Stimulated activated CD4-positive, alpha-beta T cell treated with anti-CD3 and anti-CD28 coated beads, Interleukin-1b, Interleukin-23, amount 100 ng/mL, for 24 hours (primary cell): Measurements from ENCODE around the gene IL11.

ENCODE experiments used
- DNase-seq, 4 experiments: peaks; one replicate each; pipeline ENCODE4 v3.0.0-alpha.2; 2020; ENCODE audit warnings: low read depth in 4 of 4, low spot score in 1 of 4

The IL11 gene

DNA sequence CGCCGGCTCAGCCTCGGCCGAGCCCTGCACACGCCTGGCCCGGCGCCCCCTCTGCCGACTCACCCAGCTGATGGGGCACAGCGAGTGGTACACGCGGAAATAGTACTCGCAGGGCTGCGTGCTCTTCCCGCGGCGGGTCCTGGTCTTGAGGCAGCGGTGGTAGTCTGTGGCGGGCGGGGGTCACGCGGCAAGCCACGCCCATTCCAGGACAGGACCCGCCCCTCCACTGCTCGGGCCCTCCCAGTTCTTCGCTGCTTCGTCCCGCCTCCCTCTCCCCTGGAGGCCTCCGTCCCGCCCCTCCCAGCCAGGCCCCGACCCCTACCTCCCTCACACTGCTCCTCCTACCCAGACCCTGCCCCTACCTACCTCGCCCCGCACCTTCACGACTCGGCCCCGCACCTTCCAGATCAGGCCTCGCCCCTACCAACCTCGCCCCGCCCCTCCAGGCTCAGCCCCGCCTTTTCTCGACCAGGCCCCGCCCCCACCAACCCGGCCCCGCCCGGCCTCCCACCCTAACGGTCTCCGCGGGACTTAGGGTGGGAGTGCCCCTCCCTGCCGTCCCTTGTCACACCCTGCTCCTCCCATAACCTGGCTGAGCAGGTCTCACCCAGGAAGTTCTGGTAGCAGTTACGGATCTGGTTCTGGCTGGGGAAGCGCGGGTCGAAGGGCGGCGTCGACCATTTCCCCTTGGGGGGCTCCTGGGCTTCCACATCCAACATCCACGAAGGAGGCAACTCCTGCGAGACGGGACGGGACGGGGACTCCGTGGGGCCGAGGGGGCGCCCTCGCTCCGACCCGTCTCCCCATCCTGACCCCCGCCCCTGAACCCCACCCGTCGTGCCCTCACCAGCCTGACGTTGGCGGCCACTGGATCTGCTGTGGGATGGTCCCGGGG, 16.2 kb downstream of the IL11 start:
- DNase-seq = peak in 3 of 4 experiments; percentile 33 to 45 (median 41)

DNA sequence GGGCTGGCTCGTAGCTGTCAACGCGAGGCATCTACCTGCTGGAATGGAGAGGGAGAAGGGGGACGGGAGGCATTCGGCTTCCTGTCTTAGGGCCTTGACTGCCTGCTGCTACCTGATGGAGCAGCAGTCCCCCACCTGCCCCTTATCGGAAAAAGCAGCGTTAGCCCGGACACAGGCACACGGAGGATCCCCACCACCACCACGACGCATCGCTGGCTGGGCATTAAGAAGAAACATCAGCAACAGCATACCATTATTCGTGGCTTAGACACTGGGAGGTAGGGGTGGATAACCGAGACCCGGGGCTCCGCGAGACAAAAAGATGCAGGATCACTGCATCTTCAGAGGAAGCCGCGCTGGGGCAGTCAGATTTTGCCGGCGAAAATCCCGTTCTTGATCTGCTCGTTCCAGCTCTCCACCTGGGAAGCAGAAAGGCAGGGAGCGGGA, 16.9 kb downstream of the IL11 start:
- no peak for DNase-seq

DNA sequence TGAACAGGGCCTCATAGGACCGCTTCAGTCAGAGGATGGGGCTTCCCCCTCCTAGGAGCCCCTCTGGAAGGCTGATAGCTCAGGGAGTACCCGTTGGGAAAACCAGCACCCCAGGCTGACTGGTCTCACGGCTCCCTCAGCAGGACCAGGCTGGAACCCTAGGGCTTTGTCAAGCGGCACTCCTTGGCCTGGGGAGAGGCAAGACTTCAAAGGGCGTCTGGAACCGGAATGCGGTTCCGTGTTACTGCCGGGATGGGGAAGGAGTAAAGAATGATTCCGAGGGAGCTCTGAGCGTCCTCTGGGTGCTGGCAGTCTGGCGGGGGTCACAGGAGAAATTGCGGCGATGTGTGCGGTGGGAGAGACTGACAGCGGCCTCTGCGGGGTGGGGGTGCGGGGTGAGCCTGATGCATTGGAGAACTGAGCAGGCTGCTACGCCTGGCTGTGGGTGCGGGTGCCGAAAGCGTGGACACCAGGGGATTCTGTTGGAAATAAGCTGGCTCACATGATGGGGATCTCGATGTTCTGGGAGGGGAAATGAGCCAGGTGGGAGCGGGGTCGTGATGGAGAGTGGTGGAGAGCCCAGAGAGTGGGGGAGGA, 17.6 kb downstream of the IL11 start:
- no peak for DNase-seq

DNA sequence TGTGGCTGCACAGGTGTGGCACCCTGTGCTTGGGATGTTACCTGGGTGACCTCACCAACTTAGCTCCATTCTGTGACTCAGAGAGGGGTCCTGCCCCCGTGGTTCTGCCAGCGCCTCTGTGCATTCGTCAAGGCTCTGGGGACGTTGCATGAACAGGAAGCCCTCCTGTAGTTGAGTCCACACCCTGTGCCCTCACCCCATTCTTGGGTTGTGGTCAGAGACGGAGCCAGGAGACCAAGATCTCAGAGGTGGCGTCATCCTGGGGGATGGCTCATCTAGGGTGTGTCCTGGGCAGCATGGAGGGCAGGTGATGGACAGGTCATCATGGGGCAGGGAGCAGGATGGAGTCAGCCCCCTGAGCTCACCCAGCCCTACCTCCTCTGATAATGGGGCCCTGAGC, 18.2 kb downstream of the IL11 start:
- no peak for DNase-seq

DNA sequence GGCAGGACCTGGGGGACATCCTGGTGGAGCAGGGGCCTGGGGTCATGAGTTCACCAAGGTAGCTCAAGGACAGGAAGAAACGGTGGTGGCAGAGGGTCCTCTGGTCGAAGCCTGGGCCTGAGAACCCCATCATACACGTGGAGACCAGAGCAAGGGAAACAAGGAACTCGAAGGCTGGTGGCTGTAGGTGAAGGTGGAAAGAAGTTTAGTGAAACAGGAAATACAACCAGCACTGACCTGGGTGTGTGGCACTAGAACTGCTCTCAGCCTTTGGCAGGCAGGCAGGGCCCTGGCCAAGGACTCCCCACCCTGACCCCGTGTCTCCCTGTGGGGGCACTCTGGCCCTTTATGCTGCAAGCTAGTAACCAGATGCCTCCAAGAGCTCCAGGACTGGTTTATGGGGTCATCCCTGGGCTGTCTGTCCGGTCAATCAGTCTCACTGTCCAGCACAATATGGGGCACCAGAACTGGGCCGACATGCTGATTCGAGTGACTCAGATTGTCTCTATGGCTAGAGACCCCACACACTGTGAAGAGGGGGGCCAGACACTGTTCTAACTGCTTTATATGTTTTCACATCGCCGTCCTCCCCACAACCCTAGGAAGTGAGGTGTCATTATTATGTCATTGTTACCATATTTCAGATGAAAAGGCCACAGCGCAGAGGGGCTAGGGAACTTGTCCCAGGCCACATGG, 19.5 kb downstream of the IL11 start:
- no peak for DNase-seq

DNA sequence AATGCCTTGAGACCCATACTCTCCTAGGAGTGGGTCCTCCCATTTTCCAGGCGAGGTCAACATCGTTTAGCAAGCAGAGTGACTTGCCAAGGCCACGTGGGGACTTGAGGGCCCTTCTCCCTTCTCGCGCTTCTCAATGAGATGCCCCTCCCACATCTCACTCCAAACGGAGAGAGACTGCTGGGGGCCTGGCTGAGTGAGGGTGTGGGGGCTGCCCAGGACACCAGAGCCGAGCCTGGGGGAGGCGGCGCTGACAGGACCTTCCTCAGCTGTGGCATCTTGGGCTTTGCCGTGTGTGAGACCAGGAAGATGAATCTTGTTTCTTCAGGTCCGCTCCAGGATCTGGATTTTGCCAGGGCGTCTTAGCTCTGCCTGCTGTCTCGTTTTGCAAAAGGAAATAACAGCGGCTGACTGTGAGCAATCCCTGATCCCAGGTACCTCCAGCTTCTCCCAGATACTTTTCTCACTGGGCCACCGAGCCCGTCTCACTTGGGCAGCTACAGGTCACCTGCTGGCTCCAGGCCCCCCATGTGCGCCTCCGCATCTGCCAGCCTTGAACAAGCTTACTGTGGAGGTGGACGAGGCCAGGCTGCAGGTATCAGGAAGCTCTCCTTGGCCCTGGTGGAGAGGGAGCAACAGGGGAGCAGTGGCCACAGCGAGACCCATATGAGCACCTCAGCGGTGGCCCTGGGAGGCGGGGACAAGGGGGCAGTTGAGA, 21.8 kb downstream of the IL11 start:
- no peak for DNase-seq

DNA sequence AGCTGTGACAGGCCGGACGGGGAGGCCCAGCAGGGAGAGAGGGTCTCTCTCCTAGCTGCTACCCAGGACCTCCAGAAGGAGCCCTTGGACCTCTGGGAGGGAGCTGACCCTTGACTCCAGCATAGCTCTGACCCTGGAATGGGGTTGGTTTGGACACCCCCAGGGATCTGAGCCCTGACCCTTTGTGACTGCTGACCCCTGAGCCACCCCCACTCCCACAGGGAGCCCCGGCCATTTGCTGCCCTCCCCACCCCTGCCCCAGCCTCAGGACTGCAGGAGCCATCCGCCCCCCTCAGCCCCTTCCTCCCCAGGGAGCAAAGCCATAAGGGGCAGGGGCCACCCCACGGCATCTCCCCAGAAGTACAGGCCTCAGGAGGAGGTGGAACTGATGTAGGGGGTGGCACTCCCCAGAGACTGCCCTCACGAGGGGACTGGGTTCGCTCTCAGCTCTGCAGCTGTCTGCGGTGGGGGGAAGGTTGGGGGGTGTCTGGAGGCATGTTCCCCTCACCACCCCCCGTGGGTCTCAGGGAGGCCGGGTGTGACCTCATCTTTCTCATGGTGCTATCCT, 22.7 kb downstream of the IL11 start:
- DNase-seq = no peak

DNA sequence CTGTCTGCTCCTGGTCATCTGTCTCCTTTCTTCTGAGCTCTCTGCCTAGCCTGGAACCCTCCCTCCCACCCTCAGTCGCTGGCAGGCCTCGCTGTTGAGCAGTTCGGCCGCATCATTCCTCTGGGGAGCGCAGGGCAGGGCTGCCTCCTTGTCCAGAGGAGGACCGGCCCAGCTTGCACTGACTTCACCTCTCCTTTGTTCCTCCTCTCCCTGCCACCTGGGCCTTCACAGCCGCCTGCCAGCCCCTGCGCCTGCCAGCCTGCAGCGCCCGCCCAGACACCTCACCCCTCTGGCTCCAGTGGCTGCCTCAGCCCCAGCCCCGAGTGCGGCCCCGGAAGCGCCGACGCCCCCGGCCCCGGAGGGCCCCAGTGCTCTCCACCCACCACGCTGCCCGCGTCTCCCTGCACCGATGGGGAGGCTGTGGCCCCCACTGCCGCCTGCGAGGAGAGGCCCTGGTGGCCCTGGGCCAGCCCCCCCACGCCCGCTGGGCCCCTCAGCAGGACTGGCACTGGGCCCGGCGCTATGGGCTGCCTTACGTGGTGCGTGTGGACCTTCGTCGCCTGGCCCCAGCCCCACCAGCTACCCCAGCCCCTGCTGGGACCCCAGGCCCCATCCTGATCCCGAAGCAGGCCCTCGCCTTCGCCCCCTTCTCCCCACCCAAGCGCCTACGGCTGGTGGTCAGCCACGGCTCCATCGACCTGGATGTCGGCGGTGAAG, 23.4 kb downstream of the IL11 start:
- no peak for DNase-seq

DNA sequence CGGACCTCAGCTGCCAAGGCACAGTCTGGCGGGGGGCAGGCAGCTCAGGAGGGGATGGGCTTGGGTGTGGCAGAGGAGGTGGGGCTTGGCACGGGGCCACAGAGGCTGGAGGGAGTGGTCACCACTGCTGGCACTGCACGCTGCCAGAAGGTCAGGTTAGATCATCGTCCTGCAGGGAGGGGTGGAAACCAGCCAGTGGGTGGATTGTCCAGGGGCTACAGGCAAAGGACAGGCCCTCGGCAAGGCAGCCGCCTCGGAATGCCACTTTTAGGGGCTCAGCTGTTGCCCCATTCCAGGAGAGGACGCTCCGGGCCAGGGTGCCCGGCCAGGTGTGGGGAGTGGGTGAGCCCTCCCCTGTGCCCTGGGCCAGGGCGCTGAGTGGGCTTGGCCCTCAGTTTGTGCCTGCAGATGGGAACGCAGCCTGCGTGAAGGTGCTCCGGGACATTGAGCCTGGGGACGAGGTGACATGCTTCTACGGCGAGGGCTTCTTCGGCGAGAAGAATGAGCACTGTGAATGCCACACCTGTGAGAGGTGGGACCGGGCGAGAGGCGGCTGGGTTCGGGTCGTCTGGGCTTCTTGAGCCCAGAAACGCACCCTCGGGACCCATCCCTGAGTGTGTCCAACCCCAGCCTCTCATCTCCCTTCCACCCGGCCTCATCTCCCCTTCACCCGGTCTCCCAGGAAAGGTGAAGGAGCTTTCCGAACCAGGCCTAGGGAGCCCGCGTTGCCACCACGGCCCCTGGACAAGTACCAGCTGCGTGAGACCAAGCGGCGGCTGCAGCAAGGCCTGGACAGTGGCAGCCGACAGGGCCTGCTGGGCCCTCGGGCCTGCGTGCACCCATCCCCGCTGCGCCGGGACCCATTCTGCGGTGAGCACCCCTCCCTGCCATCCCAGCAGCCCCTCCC, 24.2 kb downstream of the IL11 start:
- no peak for DNase-seq

DNA sequence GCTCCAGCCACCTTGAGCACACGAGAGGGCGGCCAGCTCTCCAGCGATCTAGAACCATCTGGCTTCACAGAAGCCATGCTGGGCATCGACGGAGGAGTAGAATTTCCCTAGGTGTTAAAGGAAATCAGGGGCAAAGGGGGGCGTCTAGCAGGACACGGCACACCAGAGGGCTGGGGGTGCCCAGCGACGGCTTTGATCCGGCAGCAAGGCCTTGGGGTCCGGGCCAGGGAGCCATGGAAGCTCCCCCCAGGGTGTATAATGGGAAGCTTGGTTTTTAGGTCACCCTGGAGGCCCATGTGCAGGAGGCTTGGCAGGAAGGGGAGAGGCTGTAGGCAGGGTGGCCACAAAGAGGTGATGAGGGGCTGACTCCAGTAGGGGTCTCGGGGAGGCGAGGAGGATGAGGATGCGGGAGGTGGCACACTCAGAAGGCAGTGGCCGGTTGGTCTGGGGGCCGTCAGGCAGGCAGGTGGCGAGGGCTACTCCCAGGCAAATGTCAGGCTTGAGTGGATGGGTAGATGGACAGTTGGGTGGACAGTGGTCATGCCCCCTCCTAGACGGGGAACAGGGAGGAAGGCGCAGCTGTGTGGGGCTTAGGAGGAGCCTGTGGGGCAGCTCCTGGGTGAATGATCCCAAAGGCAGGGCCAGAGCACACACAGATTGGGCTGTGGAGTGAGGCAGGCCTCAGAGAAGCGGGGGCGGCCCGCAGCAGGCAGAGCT, 25.0 kb downstream of the IL11 start:
- DNase-seq = no peak

DNA sequence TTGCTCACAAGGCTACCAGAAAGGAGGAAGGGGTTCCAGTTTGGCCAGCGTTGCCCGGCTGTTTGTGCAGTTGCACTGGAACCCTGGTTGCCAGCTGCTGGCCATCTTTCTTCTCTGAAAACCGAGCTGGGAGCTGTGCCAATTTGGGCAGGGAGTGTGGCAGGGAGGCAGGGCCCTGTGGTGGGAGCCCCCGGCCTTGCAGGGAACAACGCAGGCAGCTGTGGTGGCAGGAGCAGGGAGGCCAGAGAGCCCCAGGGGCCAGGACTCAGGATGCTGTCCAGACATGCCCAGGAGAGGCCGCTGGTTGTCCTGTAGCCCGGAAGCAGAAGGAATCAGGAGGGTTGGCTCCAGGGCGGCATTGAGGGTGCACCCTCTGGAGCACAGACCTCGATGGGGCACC, 25.8 kb downstream of the IL11 start:
- DNase-seq = no peak

DNA sequence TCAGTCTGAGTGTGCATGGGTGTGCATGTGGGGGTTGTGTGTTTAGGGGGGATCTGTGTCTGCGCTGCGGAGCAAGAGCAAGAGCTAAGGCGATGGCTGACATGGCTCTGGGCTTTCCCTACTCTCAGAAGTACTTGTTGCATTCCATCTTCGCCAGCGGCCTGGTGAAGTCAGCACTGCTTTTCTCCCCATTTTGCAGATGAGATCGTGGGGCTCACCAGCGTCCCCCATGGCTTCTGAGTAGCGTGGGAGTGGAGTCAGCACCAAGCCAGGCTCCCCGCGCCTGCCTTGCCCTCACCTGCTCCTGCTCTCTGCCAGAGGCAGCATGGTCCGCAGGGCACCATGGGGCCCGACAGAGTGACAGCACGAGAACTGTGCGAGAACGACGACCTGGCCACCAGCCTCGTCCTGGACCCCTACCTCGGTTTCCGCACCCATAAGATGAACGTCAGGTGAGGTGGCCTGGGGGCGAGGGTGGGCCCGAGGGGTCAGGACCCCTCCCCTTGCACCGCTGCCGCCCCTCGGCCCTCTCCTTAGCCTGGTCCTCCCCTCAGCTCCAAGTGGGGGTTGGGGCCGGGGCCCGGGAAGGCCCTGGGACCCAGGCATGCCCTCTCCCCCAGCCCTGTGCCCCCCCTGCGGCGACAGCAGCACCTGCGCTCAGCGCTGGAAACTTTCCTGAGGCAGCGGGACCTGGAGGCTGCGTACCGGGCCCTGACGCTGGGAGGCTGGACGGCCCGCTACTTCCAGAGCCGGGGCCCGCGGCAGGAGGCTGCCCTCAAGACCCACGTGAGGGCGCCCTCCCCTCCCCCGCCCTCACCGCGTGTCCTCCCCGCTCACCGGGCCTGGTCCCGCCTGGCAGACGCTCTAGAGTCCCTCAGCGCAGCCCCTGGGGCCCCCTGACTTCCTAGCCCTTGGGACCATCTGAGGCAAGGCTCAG, 28.4 kb downstream of the IL11 start:
- DNase-seq = no peak

DNA sequence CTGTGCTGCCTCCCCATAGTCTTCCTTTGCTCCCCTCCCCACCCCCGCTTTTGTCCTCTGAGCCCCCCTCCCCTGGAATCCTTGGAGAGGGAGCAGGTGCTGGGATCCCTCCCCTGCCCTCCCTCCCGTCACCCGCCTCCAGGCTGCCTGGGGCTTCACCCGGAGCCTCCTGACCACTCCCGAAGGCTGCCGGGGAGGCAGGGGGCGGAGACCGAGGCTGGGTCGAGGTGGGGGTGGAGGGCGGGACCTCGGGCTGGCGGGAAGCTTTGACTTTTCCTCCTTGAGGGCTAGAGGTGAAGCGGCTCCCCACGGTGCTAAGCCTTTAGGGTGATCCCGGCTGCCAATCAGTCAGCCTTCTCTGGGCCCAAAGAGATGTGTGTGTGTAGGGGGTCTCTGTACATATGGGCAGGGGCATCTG, 29.1 kb downstream of the IL11 start:
- DNase-seq = peak; percentile 18 to 72 (median 37)

DNA sequence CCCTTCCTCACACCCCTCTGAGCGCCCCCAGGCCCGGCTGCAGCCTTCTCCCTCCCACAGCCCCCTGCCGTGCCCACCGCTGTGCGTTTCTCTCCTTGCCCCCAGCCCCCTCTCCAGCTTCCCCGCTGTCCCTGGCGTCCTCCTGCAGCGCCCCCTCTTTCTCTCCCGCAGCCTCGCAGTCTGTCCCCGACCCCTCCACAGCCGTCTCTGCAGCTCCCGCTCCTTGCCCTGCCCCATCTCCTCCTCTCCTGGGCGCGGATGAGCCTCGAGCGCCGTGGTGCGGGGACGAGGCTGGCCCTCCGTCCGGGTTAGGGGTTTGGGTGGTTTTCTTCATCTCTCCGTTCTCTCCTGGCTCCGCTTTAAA, 29.5 kb downstream of the IL11 start:
- no peak for DNase-seq

DNA sequence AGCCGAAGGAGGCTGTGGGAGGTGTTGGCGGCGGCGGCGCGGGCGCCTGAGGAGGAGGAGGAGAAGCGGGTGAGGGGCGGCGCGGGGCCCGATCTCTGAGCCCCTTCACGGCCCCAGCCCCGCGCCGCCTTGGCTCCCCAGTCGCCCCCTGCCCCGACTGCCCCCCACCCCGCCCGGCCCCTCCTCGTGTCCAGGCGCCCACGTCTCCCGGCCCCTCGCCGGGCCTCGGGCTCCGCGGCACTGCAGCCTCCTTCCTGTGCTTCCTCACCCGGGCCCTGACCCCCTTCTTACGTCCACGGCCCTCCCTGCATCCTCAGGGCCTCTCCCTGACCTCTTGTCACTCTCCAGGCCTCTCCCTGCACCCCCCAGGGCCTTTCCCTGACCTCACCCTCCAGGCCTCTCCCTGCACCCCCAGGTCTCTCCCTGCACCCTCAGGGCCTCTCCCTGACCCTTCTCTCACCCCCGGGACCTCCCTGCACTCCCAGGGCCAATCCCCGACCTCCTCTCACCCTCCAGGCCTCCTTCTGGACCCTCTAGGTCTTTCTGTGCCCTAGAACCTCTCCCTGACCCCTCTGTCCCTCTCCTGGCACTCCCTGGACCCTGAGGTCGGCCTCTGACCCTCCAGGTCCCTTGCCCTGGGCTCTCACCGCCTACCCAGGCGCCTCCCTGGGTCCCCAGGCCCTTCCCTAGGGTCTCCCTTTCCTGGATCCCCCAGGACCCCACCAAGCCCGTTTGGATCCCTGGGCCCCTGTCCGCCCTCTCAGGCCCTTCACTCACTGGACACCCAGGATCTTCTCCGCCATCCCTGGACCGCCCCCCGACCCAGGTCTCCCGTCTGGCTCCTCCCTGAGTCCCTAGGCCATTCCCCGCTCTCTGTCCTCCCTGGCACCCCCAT, 30.1 kb downstream of the IL11 start:
- DNase-seq = no peak

DNA sequence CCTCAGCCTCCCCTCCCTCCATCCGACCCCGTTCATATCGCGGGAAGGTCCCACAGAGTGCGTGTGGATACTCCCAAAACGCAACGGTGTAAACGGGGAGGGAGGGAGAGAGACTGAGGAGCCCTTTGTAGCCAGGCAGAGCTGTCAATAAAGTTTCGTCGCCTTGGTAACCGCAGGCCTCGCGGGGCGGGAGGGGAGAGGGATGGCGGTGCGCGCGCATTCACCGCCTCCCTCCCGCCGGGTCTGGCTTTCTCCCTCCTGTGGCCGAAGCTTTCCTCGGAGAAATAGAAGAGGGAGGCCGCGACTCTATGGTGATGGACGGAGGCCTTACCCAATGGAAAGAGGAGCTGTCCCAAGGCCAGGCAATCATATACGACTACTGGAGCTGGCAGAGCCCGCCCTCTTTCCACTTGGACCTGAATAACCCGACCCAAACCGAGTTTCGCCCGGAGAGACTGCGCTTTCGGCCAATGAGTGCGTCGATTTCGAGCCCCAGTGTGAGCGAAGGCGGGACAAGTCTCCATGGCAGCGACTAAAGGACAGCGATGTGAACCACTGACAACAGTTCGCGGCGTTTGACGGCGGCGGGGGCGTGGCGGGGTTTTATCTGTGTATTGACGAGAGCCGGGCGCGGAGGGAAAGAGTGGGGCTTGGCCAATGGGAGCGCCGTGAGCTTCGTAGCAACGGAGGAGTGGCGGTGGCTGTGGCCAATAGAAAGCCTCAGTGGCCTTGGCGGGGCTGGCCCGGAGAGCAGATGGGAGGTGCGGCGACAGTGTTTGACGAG, 31.0 kb downstream of the IL11 start, which contains the start of gene KMT5C:
Gene KMT5C, plus strand, starts transcription at position 772 of the 784 bp plus-strand sequence. CDS start 2,061 bp downstream, outside the sequence.
- peak; percentile 100 for DNase-seq
